Gastroesophageal sphincter (tissue), 3 donors: ENCODE data around the gene PRSS21.

Experiments used
- POLR2A ChIP-seq, 2 donors: fragments of 450-650 bp; IDR thresholded peaks; one replicate each; pipeline ENCODE4 v1.6.1; 2017; ENCODE audit warnings: antibody characterized with exemption in 2 of 2, mild to moderate bottlenecking in 2 of 2, moderate library complexity in 1 of 2
- POLR2AphosphoS5 ChIP-seq: sonication (generic); formaldehyde crosslinking; IDR thresholded peaks from one replicate; pipeline ENCODE4 v1.6.1; 2017; ENCODE audit warnings: antibody characterized with exemption
- TF ChIP-seq, protein P1 (sequence below), 4 experiments: fragments of 200-600 bp in 2 of 4; fragments of 450-650 bp in 2 of 4; sonication (generic) in 1 of 4; IDR thresholded peaks; one replicate each; pipeline ENCODE4 v1.5.1; 2017 to 2019; ENCODE audit warnings: antibody characterized with exemption in 4 of 4, mild to moderate bottlenecking in 2 of 4, moderate library complexity in 2 of 4

DNA sequence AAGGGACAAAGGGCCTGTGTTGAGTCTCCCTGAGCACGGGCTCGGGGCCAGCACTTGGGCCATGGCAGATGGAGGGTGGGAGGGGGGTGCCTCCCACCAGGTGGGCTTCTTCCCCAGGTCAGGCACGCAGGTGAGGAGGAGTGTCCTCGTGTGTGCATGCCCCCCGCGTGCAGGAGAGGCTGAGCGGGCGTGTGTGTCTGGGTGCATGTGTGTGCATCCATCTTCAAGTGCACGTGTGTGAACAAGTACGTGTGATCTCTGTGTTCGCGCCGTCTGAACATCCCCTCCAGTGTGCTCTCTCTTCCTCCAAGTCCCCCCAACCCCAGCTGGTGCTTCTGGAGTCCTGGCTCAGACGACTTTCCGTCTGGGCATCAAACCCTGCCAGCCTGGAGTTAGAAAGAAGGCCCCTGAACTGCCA lies 10.3 kb downstream of the PRSS21 start:
- TF ChIP-seq POLR2A (IDR thresholded peaks at IDR 0.05) = no peak
- TF ChIP-seq, protein P1, sequence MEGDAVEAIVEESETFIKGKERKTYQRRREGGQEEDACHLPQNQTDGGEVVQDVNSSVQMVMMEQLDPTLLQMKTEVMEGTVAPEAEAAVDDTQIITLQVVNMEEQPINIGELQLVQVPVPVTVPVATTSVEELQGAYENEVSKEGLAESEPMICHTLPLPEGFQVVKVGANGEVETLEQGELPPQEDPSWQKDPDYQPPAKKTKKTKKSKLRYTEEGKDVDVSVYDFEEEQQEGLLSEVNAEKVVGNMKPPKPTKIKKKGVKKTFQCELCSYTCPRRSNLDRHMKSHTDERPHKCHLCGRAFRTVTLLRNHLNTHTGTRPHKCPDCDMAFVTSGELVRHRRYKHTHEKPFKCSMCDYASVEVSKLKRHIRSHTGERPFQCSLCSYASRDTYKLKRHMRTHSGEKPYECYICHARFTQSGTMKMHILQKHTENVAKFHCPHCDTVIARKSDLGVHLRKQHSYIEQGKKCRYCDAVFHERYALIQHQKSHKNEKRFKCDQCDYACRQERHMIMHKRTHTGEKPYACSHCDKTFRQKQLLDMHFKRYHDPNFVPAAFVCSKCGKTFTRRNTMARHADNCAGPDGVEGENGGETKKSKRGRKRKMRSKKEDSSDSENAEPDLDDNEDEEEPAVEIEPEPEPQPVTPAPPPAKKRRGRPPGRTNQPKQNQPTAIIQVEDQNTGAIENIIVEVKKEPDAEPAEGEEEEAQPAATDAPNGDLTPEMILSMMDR (IDR thresholded peaks at IDR 0.05) = no peak
- TF ChIP-seq POLR2AphosphoS5 = no peak
